Activated CD8-positive, alpha-beta T cell treated with anti-CD3 and anti-CD28 coated beads, Interleukin-2, amount 10 ng/mL, durations not matched to agents 7 days and 5 days (primary cell): ENCODE results near the gene NLRP3. TPM values are rescaled to one million over a fixed set of nuclear protein-coding genes. Genes with fewer than 3 reads are reported as not detected.
"Not testable (repeated sequence)": the region's sequence is repeated elsewhere in the genome, so short reads cannot be mapped to it uniquely, and the experiment has no call there.

Source experiments
- ATAC-seq: fragments of 150-1000 bp; cut with Tn5 transposase; one replicate; pipeline ENCODE4 v1.10.0; 2021; ENCODE audit warnings: moderate library complexity
- CTCF ChIA-PET: fragments of 350-600 bp; sonication (Branson Sonifier 250); formaldehyde crosslinking; loops from one replicate; lab custom pipeline; 2021; ENCODE audit warnings: antibody characterized with exemption; lab: Charles Lee
- POLR2A ChIA-PET: fragments of 350-600 bp; sonication (Branson Sonifier 250); formaldehyde crosslinking; loops from one replicate; lab custom pipeline; 2021; ENCODE audit warnings: antibody characterized with exemption; lab: Charles Lee
- DNase-seq: peaks from one replicate; pipeline ENCODE4 v3.0.0-alpha.2; 2020
- H3K27ac Mint-ChIP-seq: one replicate; pipeline ENCODE4 v1.8.0; 2021; ENCODE audit warnings: mild to moderate bottlenecking, mixed read lengths
- H3K27me3 Mint-ChIP-seq: one replicate; pipeline ENCODE4 v1.8.0; 2021; ENCODE audit warnings: low read depth, mixed read lengths
- H3K36me3 Mint-ChIP-seq: one replicate; pipeline ENCODE4 v1.8.0; 2021; ENCODE audit warnings: low read depth, mixed read lengths
- H3K4me1 Mint-ChIP-seq: one replicate; pipeline ENCODE4 v1.8.0; 2021; ENCODE audit warnings: low read depth, mixed read lengths
- H3K4me3 Mint-ChIP-seq: one replicate; pipeline ENCODE4 v1.8.0; 2021; ENCODE audit warnings: mild to moderate bottlenecking, mixed read lengths
- H3K9me3 Mint-ChIP-seq: one replicate; pipeline ENCODE4 v1.8.0; 2022; ENCODE audit warnings: mixed read lengths; ENCODE audit not compliant: insufficient read depth
- total RNA-seq, 2 experiments: library from RNA; stranded (reverse); gene quantifications; one replicate each; pipeline ENCODE4 v1.2.3, GENCODE V29; 2021

Gene NLRP3
- 1 to 10 TPM; 4.5 to 4.7 TPM for total RNA-seq

DNA sequence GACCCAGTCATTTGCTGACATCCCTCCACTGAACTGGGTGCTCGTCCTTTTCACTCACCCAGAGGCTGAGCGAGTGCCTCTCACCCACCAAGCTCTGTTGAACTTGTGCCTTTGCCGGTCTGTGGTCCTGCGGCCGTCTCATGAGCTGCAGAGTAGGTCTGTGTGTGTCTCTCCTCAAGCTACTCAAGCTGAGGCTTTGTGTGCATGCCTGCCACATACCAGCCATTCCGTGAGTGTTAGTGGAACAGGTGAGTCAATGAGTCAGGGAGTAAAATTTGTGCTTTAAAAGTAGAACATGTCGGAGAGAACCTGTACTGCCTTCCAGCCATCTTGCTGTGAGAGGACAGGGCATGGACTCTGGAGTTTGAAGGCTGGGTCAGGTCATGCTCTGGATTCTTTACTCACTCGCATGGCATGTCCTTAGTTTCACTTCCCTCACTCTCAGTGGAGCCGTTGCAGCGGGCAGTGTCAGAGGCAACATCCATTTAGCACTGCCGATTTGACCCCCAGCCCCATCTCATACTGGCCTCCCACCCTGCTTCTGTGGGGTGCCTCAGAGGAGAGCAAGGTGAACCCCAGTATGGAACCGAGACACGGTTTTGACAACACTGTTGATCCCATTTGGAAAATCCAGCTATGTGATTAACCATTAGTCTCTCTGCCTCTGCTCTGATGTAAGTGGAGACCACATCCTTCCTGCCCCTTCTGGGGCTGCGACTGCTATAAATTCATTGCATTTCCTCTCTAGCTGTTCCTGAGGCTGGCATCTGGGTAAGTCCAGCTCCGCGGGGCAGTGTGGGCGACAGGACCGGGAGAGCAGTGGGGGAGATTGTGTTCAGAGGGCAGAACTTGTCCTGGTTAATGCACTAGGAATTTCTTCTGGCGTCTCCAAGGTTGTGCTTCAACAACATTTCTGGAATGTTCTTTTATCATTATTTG, at the start of gene NLRP3:
NLRP3 (plus strand) TSS at position 751 of the 939 bp plus-strand sequence. CDS start 2,628 bp downstream, outside the sequence.
- DNase-seq (peak; percentile 68), ATAC-seq (peak; percentile 88)
- ChIA-PET POLR2A (interaction anchor here (1.0 kb wide), 1 partner anchor 26 kb away, joined by 4 read pairs; no protein-coding TSS in a partner anchor), CTCF (interaction anchor here (0.9 to 3.4 kb wide), 4 partner anchors 13 to 42 kb away, joined by 3 to 17 read pairs (median 8); no protein-coding TSS in a partner anchor)
- Mint-ChIP-seq H3K27ac (peak within 1 kb of the TSS; percentile 88), H3K36me3 (peaks cover 16% of the 10 kb centered on the region), H3K4me3 (peak within 1 kb of the TSS; percentile 82), H3K27me3 (peaks cover 3% of the 10 kb centered on the region), H3K4me1 (peaks cover 48% of the 10 kb centered on the region), H3K9me3 (no peaks in the 10 kb centered on the region)

DNA sequence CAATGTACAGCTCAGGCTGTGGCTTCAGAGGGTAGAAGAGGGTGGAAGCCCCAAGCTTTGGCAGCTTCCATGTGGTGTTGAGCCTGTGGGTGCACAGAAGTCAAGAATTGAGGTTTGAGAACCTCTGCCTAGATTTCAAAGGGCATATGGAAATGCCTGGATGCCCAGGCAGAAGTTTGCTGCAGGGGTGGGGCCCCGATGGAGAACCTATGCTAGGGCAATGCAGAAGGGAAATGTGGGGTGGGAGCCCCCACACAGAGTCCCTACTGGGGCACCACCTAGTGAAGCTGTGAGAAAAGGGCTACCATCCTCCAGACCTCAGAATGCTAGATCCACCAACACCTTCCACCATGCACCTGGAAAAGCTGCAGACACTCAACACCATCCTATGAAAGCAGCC, 49.6 kb upstream of the NLRP3 start:
- not testable (repeated sequence) for H3K4me3 Mint-ChIP-seq, H3K36me3 Mint-ChIP-seq, H3K4me1 Mint-ChIP-seq

DNA sequence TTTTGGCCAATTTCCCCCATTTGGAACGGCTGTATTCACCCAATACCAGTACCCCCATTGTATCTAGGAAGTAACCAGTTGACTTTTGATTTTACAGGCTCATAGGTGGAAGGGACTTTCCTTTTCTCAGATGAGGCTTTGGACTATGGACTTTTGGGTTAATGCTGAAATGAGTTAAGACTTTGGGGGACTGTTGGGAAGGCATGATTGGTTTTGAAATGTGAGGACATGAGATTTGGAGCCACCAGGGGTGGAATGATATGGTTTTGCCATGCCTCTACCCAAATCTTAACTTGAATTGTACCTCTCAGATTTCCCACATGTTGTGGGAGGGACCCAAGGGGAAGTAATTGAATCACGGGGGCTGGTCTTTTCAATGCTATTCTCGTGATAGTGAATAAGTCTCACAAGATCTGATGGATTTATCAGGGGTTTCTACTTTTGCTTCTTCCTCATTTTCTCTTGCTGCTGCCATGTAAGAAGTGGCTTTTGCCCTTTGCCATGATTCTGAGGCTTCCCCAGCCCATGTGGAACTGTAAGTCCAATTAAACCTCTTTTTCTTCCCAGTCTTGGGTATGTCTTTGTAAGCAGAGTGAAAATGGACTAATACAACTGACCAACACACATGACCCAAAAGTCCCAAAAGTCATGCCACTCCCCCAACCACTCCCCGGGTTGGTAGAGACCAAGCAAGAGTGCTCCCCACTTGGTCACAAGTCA, 48.9 kb upstream of the NLRP3 start:
- ATAC-seq: no peak
- Mint-ChIP-seq H3K27me3 (peaks cover 8% of the 10 kb centered on the region), H3K9me3 (peaks cover 8% of the 10 kb centered on the region), H3K4me1 (peaks cover 3% of the 10 kb centered on the region), H3K36me3 (no peaks in the 10 kb centered on the region), H3K4me3 (no peak overlapping the region), H3K27ac (no peak overlapping the region)
- ChIA-PET POLR2A (no interaction called here), CTCF (no interaction called here)
- DNase-seq: no peak

More for the DNA sequence above, 49.6 kb upstream of the NLRP3 start:
- H3K27ac Mint-ChIP-seq, H3K27me3 Mint-ChIP-seq, H3K9me3 Mint-ChIP-seq, DNase-seq, POLR2A ChIA-PET, ATAC-seq, CTCF ChIA-PET: not testable (repeated sequence)

DNA sequence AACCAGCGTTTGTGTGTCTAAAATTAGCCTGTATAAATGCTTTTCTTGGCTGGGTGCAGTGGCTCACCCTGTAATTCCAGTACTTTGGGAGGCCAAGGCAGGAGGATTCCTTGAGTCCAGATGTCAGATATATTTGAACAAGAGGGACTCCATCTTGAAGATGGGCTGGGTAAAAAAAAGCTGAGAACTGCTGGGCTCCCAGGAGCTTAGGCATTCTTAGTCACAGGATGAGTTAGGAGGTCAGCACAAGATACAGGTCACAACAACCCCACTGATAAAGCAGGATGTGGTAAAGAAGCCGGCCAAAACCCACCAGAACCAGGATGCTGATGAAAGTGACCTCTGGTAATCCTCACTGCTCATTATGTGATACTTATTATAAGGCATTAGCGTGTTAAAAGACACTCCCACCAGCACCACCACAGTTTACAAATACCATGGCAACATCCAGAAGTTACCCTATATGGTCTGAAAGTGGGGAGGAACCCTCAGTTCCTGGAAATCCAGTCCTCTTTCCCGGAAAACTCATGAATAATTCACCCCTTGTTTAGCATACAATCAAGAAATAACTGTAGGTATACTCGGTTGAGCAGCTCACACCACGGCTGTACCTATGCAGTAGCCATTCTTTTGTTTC, 48.1 kb upstream of the NLRP3 start:
- POLR2A ChIA-PET: no interaction called here
- DNase-seq (no peak), ATAC-seq (no peak)
- H3K27ac Mint-ChIP-seq: no peak overlapping the region
- no peak overlapping the region for H3K4me3 Mint-ChIP-seq
- H3K36me3 Mint-ChIP-seq: no peaks in the 10 kb centered on the region
- peaks cover 8% of the 10 kb centered on the region for H3K9me3 Mint-ChIP-seq
- H3K4me1 Mint-ChIP-seq: peaks cover 7% of the 10 kb centered on the region
- peaks cover 8% of the 10 kb centered on the region for H3K27me3 Mint-ChIP-seq
- CTCF ChIA-PET: no interaction called here

DNA sequence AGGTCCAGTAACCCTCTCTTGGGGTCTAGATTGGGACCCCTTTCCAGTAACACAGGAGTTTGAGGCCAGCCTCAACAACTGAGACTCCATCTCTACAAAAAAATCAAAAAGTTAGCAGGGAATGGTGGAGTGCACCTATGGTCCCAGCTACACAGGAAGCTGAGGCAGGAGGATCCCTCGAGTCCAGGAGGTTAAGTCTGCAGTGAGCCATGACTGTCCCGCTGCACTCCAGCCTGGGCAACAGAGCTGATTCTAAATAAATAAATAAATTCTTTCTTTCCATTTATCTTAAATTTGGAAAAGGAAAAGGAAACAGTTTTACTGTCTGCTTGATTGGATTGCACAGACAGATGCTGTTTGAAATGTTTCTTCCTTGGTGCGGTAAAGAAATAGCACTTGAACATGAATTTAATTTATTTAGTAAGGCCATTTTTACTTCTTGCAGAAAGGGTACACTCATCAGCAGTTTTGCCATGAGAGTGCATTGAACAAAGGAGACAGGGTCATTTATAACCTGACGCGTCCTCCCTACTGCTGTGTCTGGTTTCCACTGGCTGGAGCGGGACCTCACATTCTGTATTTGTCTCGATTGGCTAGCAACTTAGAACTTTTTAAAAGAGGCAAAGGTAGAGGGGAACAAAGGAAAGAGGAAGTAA, 47.4 kb upstream of the NLRP3 start:
- Mint-ChIP-seq H3K9me3 (peaks cover 8% of the 10 kb centered on the region), H3K36me3 (no peaks in the 10 kb centered on the region), H3K27ac (no peak overlapping the region), H3K4me1 (peaks cover 7% of the 10 kb centered on the region), H3K4me3 (no peak overlapping the region), H3K27me3 (peaks cover 8% of the 10 kb centered on the region)
- ATAC-seq (no peak), DNase-seq (no peak)
- CTCF ChIA-PET: interaction anchor here (1.2 kb wide), 1 partner anchor 20 kb away, joined by 3 read pairs; no protein-coding TSS in a partner anchor
- POLR2A ChIA-PET: no interaction called here

DNA sequence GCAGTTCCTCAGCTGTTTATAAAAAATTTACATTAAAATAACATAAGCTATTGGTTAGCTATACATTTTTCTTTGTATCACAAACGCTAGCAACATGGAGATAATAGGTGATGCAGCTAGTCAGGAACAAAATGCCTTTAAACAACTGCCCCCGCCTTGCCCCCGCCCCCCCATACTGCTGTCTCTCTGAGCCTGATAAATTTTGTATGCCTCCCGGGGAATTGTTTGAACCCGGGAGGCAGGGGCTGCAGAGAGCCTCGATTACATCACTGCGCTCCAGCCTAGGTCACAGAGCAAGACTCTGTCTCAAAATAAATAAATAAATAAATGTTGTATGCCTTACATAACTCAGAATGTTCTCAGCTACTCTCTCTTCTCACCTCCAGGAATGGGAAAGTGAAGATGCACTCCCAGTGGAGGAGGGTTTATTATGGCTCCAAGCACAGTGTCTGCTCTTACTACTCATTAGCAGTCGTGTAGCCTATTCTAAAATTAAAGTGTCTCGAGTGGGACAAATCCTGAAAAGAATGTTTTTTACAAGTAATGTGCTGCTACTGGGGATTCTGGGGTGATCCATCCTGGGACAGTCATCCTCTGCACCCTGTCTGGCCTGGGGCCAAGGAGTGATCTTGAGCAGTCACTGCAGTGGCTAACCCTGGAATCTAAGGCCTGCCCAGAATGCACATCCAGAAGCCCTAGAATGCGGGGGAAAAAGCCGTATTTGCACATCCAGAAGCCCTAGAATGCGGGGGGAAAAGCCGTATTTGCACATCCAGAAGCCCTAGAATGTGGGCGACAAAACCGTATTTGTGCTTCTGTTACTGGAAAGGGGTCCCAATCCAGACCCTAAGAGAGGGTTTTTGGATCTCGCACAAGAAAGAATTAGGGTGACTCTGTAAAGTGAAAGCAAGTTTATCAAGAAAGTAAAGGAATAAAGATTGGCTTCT, 44.9 kb upstream of the NLRP3 start:
- Mint-ChIP-seq H3K9me3 (no peaks in the 10 kb centered on the region), H3K4me3 (no peak overlapping the region), H3K4me1 (peaks cover 9% of the 10 kb centered on the region), H3K36me3 (no peaks in the 10 kb centered on the region), H3K27me3 (peaks cover 13% of the 10 kb centered on the region), H3K27ac (no peak overlapping the region)
- DNase-seq: no peak
- CTCF ChIA-PET: interaction anchor here (0.7 to 1.3 kb wide), 2 partner anchors 19 to 117 kb away, joined by 3 to 4 read pairs; no protein-coding TSS in a partner anchor
- POLR2A ChIA-PET: no interaction called here
- no peak for ATAC-seq

DNA sequence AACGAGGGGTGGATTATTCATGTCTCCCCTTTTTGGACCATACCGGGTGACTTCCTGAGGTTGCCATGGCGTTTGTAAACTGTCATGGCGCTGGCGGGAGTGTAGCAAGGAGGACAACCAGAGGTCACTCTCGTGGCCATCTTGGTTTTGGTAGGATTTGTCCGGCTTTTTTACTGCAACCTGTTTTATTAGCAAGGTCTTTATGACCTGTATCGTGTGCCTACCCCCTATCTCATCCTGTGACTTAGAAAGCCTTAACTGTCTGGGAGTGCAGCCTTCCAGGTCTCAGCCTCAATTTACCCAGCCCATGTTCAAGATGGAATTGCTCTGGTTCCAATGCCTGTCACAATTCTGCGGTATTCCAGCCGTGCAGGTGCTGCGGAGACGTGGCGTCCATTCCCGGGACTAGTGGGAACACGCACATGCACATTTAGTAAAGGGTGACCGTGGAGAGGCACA, 44.1 kb upstream of the NLRP3 start:
- ChIA-PET CTCF (interaction anchor here (1.9 to 3.8 kb wide), 3 partner anchors 19 to 116 kb away, joined by 10 to 41 read pairs (median 40); no protein-coding TSS in a partner anchor), POLR2A (no interaction called here)
- H3K4me1 Mint-ChIP-seq: peaks cover 9% of the 10 kb centered on the region
- ATAC-seq (no peak), DNase-seq (no peak)
- peaks cover 13% of the 10 kb centered on the region for H3K27me3 Mint-ChIP-seq
- H3K9me3 Mint-ChIP-seq: no peaks in the 10 kb centered on the region
- H3K36me3 Mint-ChIP-seq: no peaks in the 10 kb centered on the region
- no peak overlapping the region for H3K27ac Mint-ChIP-seq
- H3K4me3 Mint-ChIP-seq: no peak overlapping the region

DNA sequence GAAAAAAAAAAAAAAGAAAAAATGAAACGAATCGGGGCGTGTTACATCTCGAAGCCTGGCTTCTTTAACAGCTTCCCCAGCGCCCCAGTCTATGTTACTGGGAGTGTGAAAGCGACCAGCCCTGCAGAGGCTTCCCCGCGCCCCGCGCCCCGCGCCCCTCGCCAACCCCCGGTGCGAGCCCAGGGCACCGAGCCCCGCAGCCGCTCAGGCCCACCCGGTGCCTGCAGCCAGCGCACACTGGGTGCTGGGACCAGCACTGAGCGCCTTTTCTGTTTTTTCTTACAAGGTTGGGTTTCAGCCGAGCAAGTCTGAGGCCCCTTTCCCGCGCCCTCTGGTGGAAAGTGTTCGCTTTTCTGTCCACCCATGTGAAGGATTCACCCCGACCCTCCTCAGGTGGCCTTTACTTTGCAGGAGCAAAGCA, 42.2 kb upstream of the NLRP3 start:
- Mint-ChIP-seq H3K4me1 (peaks cover 6% of the 10 kb centered on the region), H3K36me3 (no peaks in the 10 kb centered on the region), H3K4me3 (peak overlapping the region; percentile 23), H3K27ac (no peak overlapping the region), H3K27me3 (peaks cover 11% of the 10 kb centered on the region), H3K9me3 (no peaks in the 10 kb centered on the region)
- DNase-seq: peak; percentile 78
- ChIA-PET CTCF (interaction anchor here (0.6 to 3.8 kb wide), 16 partner anchors 10 to 558 kb away, joined by 3 to 41 read pairs (median 4); partner anchors contain the start of gene NLRP3), POLR2A (interaction anchor here (0.6 to 0.7 kb wide), 2 partner anchors 16 to 38 kb away, joined by 3 read pairs; no protein-coding TSS in a partner anchor)
- ATAC-seq: peak; percentile 83

DNA sequence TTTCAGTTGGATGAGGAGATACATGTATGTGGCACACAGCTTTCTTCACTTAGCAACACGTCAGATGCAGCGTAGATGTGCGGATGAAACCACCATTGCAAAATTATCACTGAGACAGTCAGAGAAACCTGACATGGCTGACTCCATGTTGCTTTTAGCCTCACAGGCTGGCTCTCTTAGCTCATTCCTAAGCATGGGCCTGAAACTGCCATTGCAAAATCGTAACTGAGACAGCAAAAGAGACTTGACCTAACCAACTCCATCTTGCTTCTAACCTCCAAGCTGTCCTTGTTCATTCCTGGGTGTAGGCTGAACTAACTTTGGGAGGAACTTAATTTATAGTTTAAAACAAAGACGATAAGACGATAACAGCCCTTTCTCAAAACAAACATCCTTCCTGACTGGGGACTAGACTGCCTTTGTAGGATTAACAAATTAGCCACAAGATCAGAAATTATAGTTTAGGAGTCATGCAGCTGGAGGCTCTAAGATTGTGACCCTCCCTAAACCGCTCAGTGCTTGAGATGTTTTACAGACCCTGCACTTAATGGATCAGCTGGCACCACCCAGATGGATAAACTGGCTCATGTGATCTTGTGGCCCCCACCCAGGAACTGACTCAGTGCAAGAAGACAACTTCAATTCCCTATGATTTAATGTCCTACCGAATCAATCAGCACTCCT, 41.2 kb upstream of the NLRP3 start:
- DNase-seq, H3K27me3 Mint-ChIP-seq, H3K4me3 Mint-ChIP-seq, H3K36me3 Mint-ChIP-seq, ATAC-seq, H3K27ac Mint-ChIP-seq, H3K9me3 Mint-ChIP-seq, H3K4me1 Mint-ChIP-seq: not testable (repeated sequence)
- POLR2A ChIA-PET: interaction anchor here (0.7 kb wide), 1 partner anchor 37 kb away, joined by 3 read pairs; no protein-coding TSS in a partner anchor
- CTCF ChIA-PET: interaction anchor here (0.6 to 3.8 kb wide), 8 partner anchors 9 to 113 kb away, joined by 3 to 41 read pairs (median 4); partner anchors contain the start of gene NLRP3
